ENCODE data around the gene ARID3A.

Gene ARID3A

GRCh38 chr19:912181-913079, 13.4 kb upstream of the ARID3A start:
- Histone ChIP-seq H3K4me1 (ENCODE audit: control insufficient read depth in 2 of 2, insufficient read depth in 2 of 2, low read length in 2 of 2) (peaks cover 14 to 25% of the 10 kb centered on the region in 2 donors), H3K9ac (ENCODE audit: low read depth in 1 of 2, low read length in 2 of 2) (peak overlapping the region; percentile 47 to 84)

GRCh38 chr19:913080-913748, 12.6 kb upstream of the ARID3A start, which contains the start of gene R3HDM4:
R3HDM4 (minus strand) TSS chr19:913219; CDS start chr19:913157, 62 bp downstream.
- Histone ChIP-seq H3K4me1 (ENCODE audit: control insufficient read depth in 2 of 2, insufficient read depth in 2 of 2, low read length in 2 of 2) (peaks cover 20 to 29% of the 10 kb centered on the region in 2 donors), H3K36me3 (ENCODE audit: control insufficient read depth in 2 of 2, insufficient read depth in 2 of 2, low read length in 2 of 2) (no peaks in the 10 kb centered on the region), H3K27me3 (ENCODE audit: control insufficient read depth in 2 of 2, insufficient read depth in 2 of 2, low read length in 2 of 2) (peaks cover 10 to 14% of the 10 kb centered on the region in 2 donors)

More at GRCh38 chr19:912181-913079, 13.4 kb upstream of the ARID3A start:
- Histone ChIP-seq H3K9me3 (ENCODE audit: control insufficient read depth in 2 of 2, low read length in 2 of 2) (no peaks in the 10 kb centered on the region), H3K27me3 (ENCODE audit: control insufficient read depth in 2 of 2, insufficient read depth in 2 of 2, low read length in 2 of 2) (peaks cover 5 to 7% of the 10 kb centered on the region in 2 donors), H3K27ac (ENCODE audit: low read depth in 2 of 2, low read length in 2 of 2) (peak overlapping the region; percentile 82 to 92), H3K36me3 (ENCODE audit: control insufficient read depth in 2 of 2, insufficient read depth in 2 of 2, low read length in 2 of 2) (no peaks in the 10 kb centered on the region), H3K4me3 (ENCODE audit: low read length in 2 of 2) (peak overlapping the region; percentile 75 to 77)

GRCh38 chr19:916645-917322, 9.1 kb upstream of the ARID3A start:
- peak overlapping the region in 1 of 2 donors; percentile 1 for H3K9ac ChIP-seq (ENCODE audit: low read depth in 1 of 2, low read length in 2 of 2)
- H3K36me3 ChIP-seq (ENCODE audit: control insufficient read depth in 2 of 2, insufficient read depth in 2 of 2, low read length in 2 of 2) = no peaks in the 10 kb centered on the region
- no peaks in the 10 kb centered on the region for H3K9me3 ChIP-seq (ENCODE audit: control insufficient read depth in 2 of 2, low read length in 2 of 2)
- peaks cover 12 to 23% of the 10 kb centered on the region in 2 donors for H3K4me1 ChIP-seq (ENCODE audit: control insufficient read depth in 2 of 2, insufficient read depth in 2 of 2, low read length in 2 of 2)
- H3K27ac ChIP-seq (ENCODE audit: low read depth in 2 of 2, low read length in 2 of 2) = no peak overlapping the region
- H3K27me3 ChIP-seq (ENCODE audit: control insufficient read depth in 2 of 2, insufficient read depth in 2 of 2, low read length in 2 of 2) = peaks cover 18 to 30% of the 10 kb centered on the region in 2 donors
- H3K4me3 ChIP-seq (ENCODE audit: low read length in 2 of 2) = peak overlapping the region in 1 of 2 donors; percentile 43

More at GRCh38 chr19:913080-913748, 12.6 kb upstream of the ARID3A start, which contains the start of gene R3HDM4:
- no peaks in the 10 kb centered on the region for H3K9me3 ChIP-seq (ENCODE audit: control insufficient read depth in 2 of 2, low read length in 2 of 2)
- peak within 1 kb of the TSS; percentile 84 to 87 for H3K4me3 ChIP-seq (ENCODE audit: low read length in 2 of 2)
- H3K27ac ChIP-seq (ENCODE audit: low read depth in 2 of 2, low read length in 2 of 2) = peak within 1 kb of the TSS; percentile 88 to 92
- peak within 1 kb of the TSS; percentile 95 to 98 for H3K9ac ChIP-seq (ENCODE audit: low read depth in 1 of 2, low read length in 2 of 2)

- H3K4me1 ChIP-seq (ENCODE audit: control insufficient read depth in 2 of 2, insufficient read depth in 2 of 2, low read length in 2 of 2) = peaks cover 12 to 23% of the 10 kb centered on the region in 2 donors
- H3K9me3 ChIP-seq (ENCODE audit: control insufficient read depth in 2 of 2, low read length in 2 of 2) = no peaks in the 10 kb centered on the region
- peak within 1 kb of the TSS; percentile 37 to 43 for H3K4me3 ChIP-seq (ENCODE audit: low read length in 2 of 2)
- H3K27me3 ChIP-seq (ENCODE audit: control insufficient read depth in 2 of 2, insufficient read depth in 2 of 2, low read length in 2 of 2) = peaks cover 18 to 30% of the 10 kb centered on the region in 2 donors
- H3K9ac ChIP-seq (ENCODE audit: low read depth in 1 of 2, low read length in 2 of 2) = peak within 1 kb of the TSS in 1 of 2 donors; percentile 1
- no peaks in the 10 kb centered on the region for H3K36me3 ChIP-seq (ENCODE audit: control insufficient read depth in 2 of 2, insufficient read depth in 2 of 2, low read length in 2 of 2)
- H3K27ac ChIP-seq (ENCODE audit: low read depth in 2 of 2, low read length in 2 of 2) = no peak within 1 kb of the TSS
Observed at GRCh38 chr19:917323-918151, 8.3 kb upstream of the ARID3A start, which contains the start of gene KISS1R. KISS1R (plus strand) TSS chr19:917333; CDS start chr19:917503, 170 bp downstream.

GRCh38 chr19:918152-918437, 7.7 kb upstream of the ARID3A start:
- Histone ChIP-seq H3K27me3 (ENCODE audit: control insufficient read depth in 2 of 2, insufficient read depth in 2 of 2, low read length in 2 of 2) (peaks cover 18 to 30% of the 10 kb centered on the region in 2 donors), H3K36me3 (ENCODE audit: control insufficient read depth in 2 of 2, insufficient read depth in 2 of 2, low read length in 2 of 2) (no peaks in the 10 kb centered on the region), H3K9ac (ENCODE audit: low read depth in 1 of 2, low read length in 2 of 2) (no peak overlapping the region), H3K27ac (ENCODE audit: low read depth in 2 of 2, low read length in 2 of 2) (no peak overlapping the region), H3K4me1 (ENCODE audit: control insufficient read depth in 2 of 2, insufficient read depth in 2 of 2, low read length in 2 of 2) (peaks cover 12 to 23% of the 10 kb centered on the region in 2 donors), H3K4me3 (ENCODE audit: low read length in 2 of 2) (no peak overlapping the region), H3K9me3 (ENCODE audit: control insufficient read depth in 2 of 2, low read length in 2 of 2) (no peaks in the 10 kb centered on the region)

- Histone ChIP-seq H3K4me1 (ENCODE audit: control insufficient read depth in 2 of 2, insufficient read depth in 2 of 2, low read length in 2 of 2) (peaks cover 9 to 20% of the 10 kb centered on the region in 2 donors), H3K4me3 (ENCODE audit: low read length in 2 of 2) (no peak overlapping the region), H3K27ac (ENCODE audit: low read depth in 2 of 2, low read length in 2 of 2) (no peak overlapping the region), H3K9ac (ENCODE audit: low read depth in 1 of 2, low read length in 2 of 2) (no peak overlapping the region), H3K36me3 (ENCODE audit: control insufficient read depth in 2 of 2, insufficient read depth in 2 of 2, low read length in 2 of 2) (no peaks in the 10 kb centered on the region), H3K27me3 (ENCODE audit: control insufficient read depth in 2 of 2, insufficient read depth in 2 of 2, low read length in 2 of 2) (peaks cover 18 to 30% of the 10 kb centered on the region in 2 donors), H3K9me3 (ENCODE audit: control insufficient read depth in 2 of 2, low read length in 2 of 2) (no peaks in the 10 kb centered on the region)
Observed at GRCh38 chr19:918481-919198, 7.2 kb upstream of the ARID3A start.

GRCh38 chr19:919199-920050, 6.4 kb upstream of the ARID3A start:
- Histone ChIP-seq H3K27ac (ENCODE audit: low read depth in 2 of 2, low read length in 2 of 2) (no peak overlapping the region), H3K4me3 (ENCODE audit: low read length in 2 of 2) (no peak overlapping the region), H3K27me3 (ENCODE audit: control insufficient read depth in 2 of 2, insufficient read depth in 2 of 2, low read length in 2 of 2) (peaks cover 18 to 30% of the 10 kb centered on the region in 2 donors), H3K9ac (ENCODE audit: low read depth in 1 of 2, low read length in 2 of 2) (peak overlapping the region in 1 of 2 donors; percentile 17), H3K9me3 (ENCODE audit: control insufficient read depth in 2 of 2, low read length in 2 of 2) (no peaks in the 10 kb centered on the region), H3K4me1 (ENCODE audit: control insufficient read depth in 2 of 2, insufficient read depth in 2 of 2, low read length in 2 of 2) (peaks cover 8 to 19% of the 10 kb centered on the region in 2 donors), H3K36me3 (ENCODE audit: control insufficient read depth in 2 of 2, insufficient read depth in 2 of 2, low read length in 2 of 2) (no peaks in the 10 kb centered on the region)

GRCh38 chr19:920051-920864, 5.6 kb upstream of the ARID3A start:
- H3K27me3 ChIP-seq (ENCODE audit: control insufficient read depth in 2 of 2, insufficient read depth in 2 of 2, low read length in 2 of 2) = peaks cover 18 to 30% of the 10 kb centered on the region in 2 donors
- peak overlapping the region in 1 of 2 donors; percentile 17 for H3K9ac ChIP-seq (ENCODE audit: low read depth in 1 of 2, low read length in 2 of 2)
- peak overlapping the region in 1 of 2 donors; percentile 27 for H3K4me3 ChIP-seq (ENCODE audit: low read length in 2 of 2)
- H3K4me1 ChIP-seq (ENCODE audit: control insufficient read depth in 2 of 2, insufficient read depth in 2 of 2, low read length in 2 of 2) = peaks cover 14 to 24% of the 10 kb centered on the region in 2 donors
- no peaks in the 10 kb centered on the region for H3K9me3 ChIP-seq (ENCODE audit: control insufficient read depth in 2 of 2, low read length in 2 of 2)
- H3K27ac ChIP-seq (ENCODE audit: low read depth in 2 of 2, low read length in 2 of 2) = no peak overlapping the region
- H3K36me3 ChIP-seq (ENCODE audit: control insufficient read depth in 2 of 2, insufficient read depth in 2 of 2, low read length in 2 of 2) = no peaks in the 10 kb centered on the region
